IMR-90 (cell line): Measurements from ENCODE around the gene TTC24. TPM values are rescaled to one million over a fixed set of nuclear protein-coding genes. Genes with fewer than 3 reads are reported as not detected.
A peak's percentile ranks its signal among the peaks of the same experiment; 100 is the strongest.

ENCODE experiments used
- ATAC-seq: fragments of 200-7000 bp; cut with Tn5 transposase; 2 replicates; pipeline ENCODE4 v1.9.1; 2020; ENCODE audit warnings: low read depth, mild to moderate bottlenecking, moderate library complexity
- BruUV-seq: library from RNA; stranded (reverse); fragments of 400-500 nt; replicated peaks from 2 replicates; lab custom pipeline; 2021; lab: Mats Ljungman, UMichigan
- CTCF ChIA-PET: fragments of 300-600 bp; formaldehyde crosslinking; extraction: SDS; loops from one replicate; lab custom pipeline; 2021; ENCODE audit warnings: antibody characterized with exemption; lab: Yijun Ruan, JAX
- POLR2A ChIA-PET: fragments of 300-600 bp; sonication (Branson Sonifier 250); formaldehyde crosslinking; loops from one replicate; lab custom pipeline; 2022; ENCODE audit warnings: antibody characterized with exemption; ENCODE audit not compliant: unreplicated experiment; lab: Charles Lee
- DNase-seq: peaks from one replicate; pipeline ENCODE4 v3.0.0; 2013
- H2AFZ ChIP-seq: replicated peaks from 2 replicates; pipeline ENCODE3; 2013; ENCODE audit warnings: low read length, mild to moderate bottlenecking; ENCODE audit not compliant: poor library complexity
- H2AK5ac ChIP-seq: 2 replicates; pipeline ENCODE4 v1.6.1; 2013; ENCODE audit warnings: low read depth, low read length, inconsistent platforms
- H2AK9ac ChIP-seq: replicated peaks from 2 replicates; pipeline ENCODE3; 2013; ENCODE audit warnings: mild to moderate bottlenecking, low read depth, low read length, moderate library complexity; ENCODE audit not compliant: poor library complexity
- H2BK120ac ChIP-seq: 2 replicates; pipeline ENCODE4 v1.6.1; 2013; ENCODE audit warnings: low read depth, low read length, inconsistent platforms
- H2BK15ac ChIP-seq: 3 replicates; pipeline ENCODE4 v1.6.1; 2013; ENCODE audit warnings: low read depth, low read length, inconsistent platforms
- H2BK20ac ChIP-seq: 2 replicates; pipeline ENCODE4 v1.6.1; 2013; ENCODE audit warnings: low read depth, mild to moderate bottlenecking, inconsistent platforms, low read length, moderate library complexity
- H2BK5ac ChIP-seq: 2 replicates; pipeline ENCODE4 v1.6.1; 2013; ENCODE audit warnings: mild to moderate bottlenecking, low read depth, low read length, inconsistent platforms; ENCODE audit not compliant: poor library complexity, severe bottlenecking
- H3K14ac ChIP-seq: replicated peaks from 2 replicates; pipeline ENCODE4 v1.6.1; 2013; ENCODE audit warnings: low read depth, low read length, inconsistent platforms
- H3K18ac ChIP-seq: 2 replicates; pipeline ENCODE4 v1.6.1; 2013; ENCODE audit warnings: low read depth, low read length, control low read depth
- H3K23ac ChIP-seq: 2 replicates; pipeline ENCODE4 v1.6.1; 2013; ENCODE audit warnings: low read depth, low read length, inconsistent platforms
- H3K27ac ChIP-seq: 2 replicates; pipeline ENCODE4 v1.5.1; 2013; ENCODE audit warnings: mild to moderate bottlenecking, control low read depth, low read length; ENCODE audit not compliant: insufficient read depth
- H3K27me3 ChIP-seq: 2 replicates; pipeline ENCODE4 v1.6.1; 2013; ENCODE audit warnings: low read length; ENCODE audit not compliant: control insufficient read depth, insufficient read depth
- H3K36me3 ChIP-seq: 2 replicates; pipeline ENCODE4 v1.6.1; 2013; ENCODE audit warnings: low read length, mixed read lengths; ENCODE audit not compliant: control insufficient read depth, insufficient read depth
- H3K4ac ChIP-seq: 2 replicates; pipeline ENCODE4 v1.6.1; 2013; ENCODE audit warnings: low read depth, low read length, inconsistent platforms
- H3K4me1 ChIP-seq: 2 replicates; pipeline ENCODE4 v1.6.1; 2013; ENCODE audit warnings: low read length, mixed read lengths; ENCODE audit not compliant: control insufficient read depth, insufficient read depth
- H3K4me2 ChIP-seq: 2 replicates; pipeline ENCODE4 v1.6.1; 2013; ENCODE audit warnings: low read depth, mild to moderate bottlenecking, control low read depth, low read length, moderate library complexity
- H3K4me3 ChIP-seq: 2 replicates; pipeline ENCODE4 v1.5.1; 2013; ENCODE audit warnings: low read depth, mild to moderate bottlenecking, control low read depth, low read length, moderate library complexity; ENCODE audit not compliant: insufficient read depth
- H3K56ac ChIP-seq: 2 replicates; pipeline ENCODE4 v1.6.1; 2013; ENCODE audit warnings: low read length, inconsistent platforms; ENCODE audit not compliant: insufficient read depth; ENCODE audit errors: extremely low read depth
- H3K79me1 ChIP-seq, 2 experiments: 2 replicates each; pipeline ENCODE4 v1.6.1; 2013; ENCODE audit warnings: low read length in 2 of 2, inconsistent platforms in 1 of 2, low read depth in 1 of 2
- H3K9ac ChIP-seq: 2 replicates; pipeline ENCODE4 v1.6.1; 2013; ENCODE audit warnings: low read depth, low read length, control low read depth
- H3K9me1 ChIP-seq: 2 replicates; pipeline ENCODE4 v1.6.1; 2013; ENCODE audit warnings: low read length, inconsistent platforms; ENCODE audit not compliant: insufficient read depth
- H3K9me3 ChIP-seq: 2 replicates; pipeline ENCODE4 v1.6.1; 2013; ENCODE audit warnings: low read length; ENCODE audit not compliant: control insufficient read depth, insufficient read depth
- H4K20me1 ChIP-seq: 2 replicates; pipeline ENCODE4 v1.6.1; 2013; ENCODE audit warnings: low read length, inconsistent platforms; ENCODE audit not compliant: insufficient read depth
- H4K5ac ChIP-seq: 2 replicates; pipeline ENCODE4 v1.6.1; 2013; ENCODE audit warnings: mild to moderate bottlenecking, low read depth, low read length, control low read depth
- H4K8ac ChIP-seq, 2 experiments: 2 replicates each; pipeline ENCODE4 v1.6.1; 2013; ENCODE audit warnings: low read depth in 2 of 2, low read length in 2 of 2, control low read depth in 1 of 2, inconsistent platforms in 1 of 2
- H4K91ac ChIP-seq: 2 replicates; pipeline ENCODE4 v1.6.1; 2013; ENCODE audit warnings: low read depth, low read length, inconsistent platforms; ENCODE audit not compliant: insufficient read depth
- CEBPB ChIP-seq: IDR thresholded peaks from 2 replicates; pipeline ENCODE4 v1.6.1; 2012; ENCODE audit warnings: low read depth, low read length, improper control_type of control experiment
- CHD1 ChIP-seq: IDR thresholded peaks from 2 replicates; pipeline ENCODE4 v1.6.1; 2012; ENCODE audit warnings: low read depth, low read length, improper control_type of control experiment
- POLR2A ChIP-seq: IDR thresholded peaks from 2 replicates; pipeline ENCODE4 v1.6.1; 2012; ENCODE audit warnings: mild to moderate bottlenecking, low read depth, low read length
- WGBS, 2 experiments: methylation state at CpG; one replicate each; pipeline versions ENCODE4 v1.1.5 to v1.1.7; 2013; ENCODE audit warnings: missing lambda C conversion rate in 2 of 2; ENCODE audit not compliant: insufficient read length in 1 of 2; ENCODE audit errors: extremely low coverage in 2 of 2; 5-methylcytosine and 5-hydroxymethylcytosine counted together
- dilution Hi-C: fragments of 300-500 bp; cut with HindIII; formaldehyde crosslinking; loops from one replicate; pipeline ENCODE4 v1.14.3; 2018; ENCODE audit warnings: low sequenced_read_pairs; ENCODE audit not compliant: unreplicated experiment
- in situ Hi-C: fragments of 300-500 bp; cut with MboI; formaldehyde crosslinking; loops from 3 replicates; pipeline ENCODE4 v1.14.3; 2019; ENCODE audit warnings: low sequenced_read_pairs, inconsistent platforms, mixed read lengths
- intact Hi-C: fragments of 100-400 bp; cut with micrococcal nuclease; formaldehyde crosslinking; loops from 2 replicates; pipeline ENCODE4 v1.10.0; 2022
- polyA plus RNA-seq, 3 experiments: library from polyadenylated mRNA; depleted of rRNA; stranded (reverse); fragments of >200 nt; gene quantifications; 2 replicates each; pipeline ENCODE4 v1.2.3, GENCODE V29; 2012; ENCODE audit warnings: low replicate concordance in 1 of 3
- total RNA-seq: library from RNA; depleted of rRNA; stranded (reverse); fragments of >200 nt; gene quantifications from 2 replicates; pipeline ENCODE4 v1.2.3, GENCODE V29; 2012

TTC24 gene
- total and polyA plus RNA-seq, 2 of the 4 experiments (the other 2 are of a cell fraction), result not detected

- H2BK120ac ChIP-seq, result no peak overlapping the region
- in situ Hi-C loops, result no loop called here
- TF ChIP-seq CHD1 (no peak), CEBPB (no peak), POLR2A (no peak)
- H2BK15ac ChIP-seq, result no peak overlapping the region
- no peak overlapping the region for H3K27ac ChIP-seq
- peaks cover 21% of the 10 kb centered on the region for H3K27me3 ChIP-seq
- 78% methylated on average over 4 of the region's 9 CpGs; no CpG with 5 or more reads in 1 of the 2 experiments for WGBS, 2 experiments
- no peak overlapping the region for H2AK9ac ChIP-seq
- H3K9me3 ChIP-seq, result no peaks in the 10 kb centered on the region
- no peaks in the 10 kb centered on the region for H3K79me1 ChIP-seq
- H3K9ac ChIP-seq, result no peak overlapping the region
- no peaks in the 10 kb centered on the region for H3K9me1 ChIP-seq
- no peak overlapping the region for H2AK5ac ChIP-seq
- no peak overlapping the region for H4K5ac ChIP-seq
- H3K18ac ChIP-seq, result no peak overlapping the region
- H3K14ac ChIP-seq, result no peak overlapping the region
- H4K91ac ChIP-seq, result no peak overlapping the region
- H3K36me3 ChIP-seq, result no peaks in the 10 kb centered on the region
- no peak overlapping the region for H4K8ac ChIP-seq
- CTCF ChIA-PET, result no interaction called here
- POLR2A ChIA-PET, result no interaction called here
- H3K4ac ChIP-seq, result no peak overlapping the region
- ATAC-seq (no peak), DNase-seq (no peak)
- intact Hi-C loops, result no loop called here
- no peak overlapping the region for H3K4me3 ChIP-seq
- dilution Hi-C loops, result no loop called here
- no peak overlapping the region for H2BK20ac ChIP-seq
- H3K56ac ChIP-seq, result no peak overlapping the region
- H3K4me2 ChIP-seq, result no peak overlapping the region
- H2AFZ ChIP-seq, result peak overlapping the region; percentile 11
- H4K20me1 ChIP-seq, result no peaks in the 10 kb centered on the region
- no TSS peak for BruUV-seq
- H2BK5ac ChIP-seq, result no peak overlapping the region
- no peak overlapping the region for H3K23ac ChIP-seq
- no peaks in the 10 kb centered on the region for H3K4me1 ChIP-seq
Measured at GRCh38 chr1:156582388-156583017, 3.0 kb downstream of the TTC24 start.
